PC-3 (cell line): ENCODE data around the gene S100A4.

Source experiments
- EZH2 ChIP-seq: fragments of 300-600 bp; sonication (generic); IDR thresholded peaks from one replicate; pipeline ENCODE4 v1.6.1; 2017; ENCODE audit warnings: antibody characterized with exemption, mild to moderate bottlenecking, low read length; ENCODE audit not compliant: unreplicated experiment
- EZH2phosphoT487 ChIP-seq: fragments of 300-600 bp; sonication (generic); IDR thresholded peaks from 2 replicates; pipeline ENCODE4 v1.6.1; 2018; ENCODE audit warnings: mild to moderate bottlenecking, antibody characterized with exemption, low read length, borderline replicate concordance
- TF ChIP-seq, protein P1 (sequence below): fragments of 300-600 bp; sonication (generic); conservative IDR thresholded peaks from 2 replicates; pipeline ENCODE4 v1.5.1; 2017; ENCODE audit warnings: antibody characterized with exemption, low read depth, mild to moderate bottlenecking, low read length

DNA sequence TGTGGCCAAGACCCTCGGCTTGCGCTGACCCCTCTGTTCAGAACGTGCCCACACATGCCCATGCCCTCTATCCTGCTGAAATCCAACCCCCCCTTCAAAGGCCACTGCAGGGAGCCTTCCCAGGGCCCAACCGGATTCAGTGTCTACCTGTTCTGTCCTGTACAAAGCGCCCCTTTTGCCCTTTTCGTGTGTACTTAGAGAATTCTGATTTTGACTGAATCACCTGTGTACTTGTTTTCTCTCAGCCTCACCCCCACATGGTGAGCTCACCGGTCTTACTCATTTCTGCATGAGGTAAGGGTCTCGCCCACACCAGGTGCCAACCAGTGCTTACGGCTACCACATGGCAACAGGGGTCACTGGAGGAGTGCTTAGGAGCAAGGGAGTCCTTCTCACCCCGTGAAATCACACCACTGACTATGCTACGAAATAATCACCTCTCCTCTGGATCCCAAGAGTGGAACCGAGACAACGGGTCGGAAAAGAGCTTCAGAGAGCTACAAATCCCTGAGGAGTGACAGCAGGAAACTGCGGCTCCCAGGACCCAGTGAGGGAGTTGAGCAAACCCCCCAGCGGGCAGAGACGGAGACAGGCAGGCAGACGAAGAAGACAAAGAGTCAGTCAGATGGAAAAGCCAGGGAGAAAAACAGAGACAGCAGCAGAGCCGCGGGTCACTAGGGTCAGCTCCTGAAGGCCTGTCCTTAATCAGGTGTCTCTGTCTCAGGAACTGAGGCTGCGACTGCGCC is 22.2 kb upstream of the S100A4 start:
- TF ChIP-seq EZH2, result no peak
- TF ChIP-seq, protein P1, sequence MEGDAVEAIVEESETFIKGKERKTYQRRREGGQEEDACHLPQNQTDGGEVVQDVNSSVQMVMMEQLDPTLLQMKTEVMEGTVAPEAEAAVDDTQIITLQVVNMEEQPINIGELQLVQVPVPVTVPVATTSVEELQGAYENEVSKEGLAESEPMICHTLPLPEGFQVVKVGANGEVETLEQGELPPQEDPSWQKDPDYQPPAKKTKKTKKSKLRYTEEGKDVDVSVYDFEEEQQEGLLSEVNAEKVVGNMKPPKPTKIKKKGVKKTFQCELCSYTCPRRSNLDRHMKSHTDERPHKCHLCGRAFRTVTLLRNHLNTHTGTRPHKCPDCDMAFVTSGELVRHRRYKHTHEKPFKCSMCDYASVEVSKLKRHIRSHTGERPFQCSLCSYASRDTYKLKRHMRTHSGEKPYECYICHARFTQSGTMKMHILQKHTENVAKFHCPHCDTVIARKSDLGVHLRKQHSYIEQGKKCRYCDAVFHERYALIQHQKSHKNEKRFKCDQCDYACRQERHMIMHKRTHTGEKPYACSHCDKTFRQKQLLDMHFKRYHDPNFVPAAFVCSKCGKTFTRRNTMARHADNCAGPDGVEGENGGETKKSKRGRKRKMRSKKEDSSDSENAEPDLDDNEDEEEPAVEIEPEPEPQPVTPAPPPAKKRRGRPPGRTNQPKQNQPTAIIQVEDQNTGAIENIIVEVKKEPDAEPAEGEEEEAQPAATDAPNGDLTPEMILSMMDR, result no peak
- TF ChIP-seq EZH2phosphoT487, result no peak
